K562 (cell line): ENCODE results near the gene PIKFYVE. TPM values are rescaled to one million over a fixed set of nuclear protein-coding genes. Genes with fewer than 3 reads are reported as not detected.
"Not testable (repeated sequence)": the region's sequence is repeated elsewhere in the genome, so short reads cannot be mapped to it uniquely, and the experiment has no call there.

ENCODE experiments used
- ATAC-seq: fragments of 200-7000 bp; cut with Tn5 transposase; 3 replicates; pipeline ENCODE4 v1.9.1; 2020; ENCODE audit warnings: moderate library complexity
- BruUV-seq: library from RNA; stranded (reverse); fragments of 400-500 nt; replicated peaks from 2 replicates; lab custom pipeline; 2021; lab: Mats Ljungman, UMichigan
- CTCF ChIA-PET: fragments of 300-600 bp; formaldehyde crosslinking; extraction: SDS; loops from one replicate; lab custom pipeline; 2021; ENCODE audit warnings: low intra/inter-chr PET ratio; lab: Yijun Ruan, JAX
- POLR2A ChIA-PET: fragments of 300-600, 350-650 bp; sonication (Branson Sonifier 250); formaldehyde crosslinking; extraction: SDS; loops from one replicate; lab custom pipeline; 2021; ENCODE audit warnings: antibody characterized with exemption, inconsistent platforms; lab: Yijun Ruan, JAX
- DNase-seq, 4 experiments: peaks; one replicate each; pipeline versions ENCODE4 v3.0.0 to v3.0.0-alpha.2; 2011 to 2018; ENCODE audit warnings: low spot score in 3 of 4, mixed read lengths in 3 of 4; ENCODE audit errors: extremely low read depth in 1 of 4
- FAIRE-seq: peaks from 2 replicates; lab custom pipeline; 2011; peaks lifted over from hg19 to GRCh38; lab: Jason Lieb, UNC
- H2AFZ ChIP-seq: 2 replicates; pipeline ENCODE4 v1.6.0; 2011; ENCODE audit warnings: low read depth, low read length, control low read depth, inconsistent platforms
- H3K27ac ChIP-seq: fragments of 200-600 bp; 3 replicates; pipeline ENCODE4 v1.8.0; 2011; ENCODE audit warnings: low read depth, mild to moderate bottlenecking, control low read depth, inconsistent platforms, low read length, moderate library complexity, mixed read lengths; ENCODE audit errors: extremely low read depth
- H3K27me3 ChIP-seq, 2 experiments: fragments of 300-600 bp in 1 of 2; 2 replicates in 1 of 2; 3 replicates in 1 of 2; pipeline versions ENCODE4 v1.6.0 to v1.8.0; 2011; ENCODE audit warnings: inconsistent platforms in 2 of 2, low read length in 2 of 2, mild to moderate bottlenecking in 1 of 2, mixed read lengths in 1 of 2, moderate library complexity in 1 of 2; ENCODE audit not compliant: control insufficient read depth in 2 of 2, insufficient read depth in 2 of 2
- H3K36me3 ChIP-seq: fragments of 300-600 bp; 3 replicates; pipeline ENCODE4 v1.8.0; 2011; ENCODE audit warnings: mild to moderate bottlenecking, low read length, inconsistent platforms; ENCODE audit not compliant: control insufficient read depth, insufficient read depth
- H3K4me1 ChIP-seq, 2 experiments: fragments of 200-600 bp in 1 of 2; replicated peaks in 1 of 2; 2 replicates in 1 of 2; 3 replicates in 1 of 2; pipeline versions ENCODE4 v1.5.1 to v1.8.0; 2011; ENCODE audit warnings: inconsistent platforms in 2 of 2, low read length in 2 of 2, mild to moderate bottlenecking in 1 of 2, mixed read lengths in 1 of 2, moderate library complexity in 1 of 2; ENCODE audit not compliant: control insufficient read depth in 2 of 2, insufficient read depth in 2 of 2
- H3K4me2 ChIP-seq: 2 replicates; pipeline ENCODE4 v1.6.1; 2011; ENCODE audit warnings: low read length, control low read depth, inconsistent platforms, mixed read lengths; ENCODE audit not compliant: insufficient read depth
- H3K4me3 ChIP-seq: fragments of 200-600 bp; sonication (generic), shearing (Covaris generic); 2 replicates; pipeline ENCODE4 v1.5.1; 2016; ENCODE audit warnings: control low read depth, inconsistent platforms
- H3K79me2 ChIP-seq: fragments of 200-600 bp; 3 replicates; pipeline ENCODE4 v1.8.0; 2011; ENCODE audit warnings: low read length, inconsistent platforms; ENCODE audit not compliant: control insufficient read depth, insufficient read depth
- H3K9ac ChIP-seq, 2 experiments: 2 replicates each; pipeline versions ENCODE4 v1.6.0 to v1.6.1; 2011; ENCODE audit warnings: low read depth in 2 of 2, low read length in 2 of 2, control low read depth in 1 of 2, inconsistent platforms in 1 of 2, mild to moderate bottlenecking in 1 of 2, mixed read lengths in 1 of 2; ENCODE audit not compliant: insufficient read depth in 1 of 2
- H3K9me1 ChIP-seq: one replicate; pipeline ENCODE4 v1.6.0; 2011; ENCODE audit warnings: inconsistent platforms, mild to moderate bottlenecking, low read length, moderate library complexity; ENCODE audit not compliant: control insufficient read depth, insufficient read depth
- H3K9me3 ChIP-seq: replicated peaks from 2 replicates; pipeline ENCODE4 v1.5.1; 2011; ENCODE audit warnings: low read depth, low read length, inconsistent platforms; ENCODE audit not compliant: control insufficient read depth, insufficient read depth
- H4K20me1 ChIP-seq: replicated peaks from 2 replicates; pipeline ENCODE4 v1.6.1; 2011; ENCODE audit warnings: low read length, inconsistent platforms, mixed read lengths; ENCODE audit not compliant: control insufficient read depth, insufficient read depth
- CBFA2T3 ChIP-seq: fragments of 450-650 bp; IDR thresholded peaks from 2 replicates; pipeline ENCODE4 v1.6.1; 2017
- MAX ChIP-seq: sonication (generic); formaldehyde crosslinking; IDR thresholded peaks from 2 replicates; pipeline ENCODE4 v1.9.0; 2022; ENCODE audit warnings: mild to moderate bottlenecking, missing genetic modification reagents
- MTF1 ChIP-seq: fragments of 250-450 bp; sonication (Bioruptor Pico); IDR thresholded peaks from 2 replicates; pipeline ENCODE4 v1.9.0; 2021; ENCODE audit warnings: moderate library complexity, mild to moderate bottlenecking, inconsistent platforms, borderline replicate concordance
- OTX1 ChIP-seq: fragments of 450-650 bp; formaldehyde crosslinking; IDR thresholded peaks from 2 replicates; pipeline ENCODE4 v1.4.0; 2022; ENCODE audit warnings: mild to moderate bottlenecking
- PHTF2 ChIP-seq: fragments of 250-450 bp; sonication (Bioruptor Pico); IDR thresholded peaks from 2 replicates; pipeline ENCODE4 v1.5.0; 2021; ENCODE audit warnings: mild to moderate bottlenecking
- THRA ChIP-seq: fragments of 450-650 bp; IDR thresholded peaks from 2 replicates; pipeline ENCODE4 v1.6.1; 2017; ENCODE audit warnings: mild to moderate bottlenecking, moderate library complexity
- ZBTB26 ChIP-seq: fragments of 450-650 bp; formaldehyde crosslinking; IDR thresholded peaks from 2 replicates; pipeline ENCODE4 v1.4.0; 2022; ENCODE audit warnings: missing genetic modification characterization
- ZC3H8 ChIP-seq: fragments of 450-650 bp; IDR thresholded peaks from 2 replicates; pipeline ENCODE4 v1.6.1; 2017
- WGBS: fragments of 100-300 bp; shearing (Covaris generic); methylation state at CpG from one replicate; pipeline ENCODE4 v1.1.6; 2016; ENCODE audit warnings: low coverage, mixed read lengths; ENCODE audit not compliant: insufficient coverage; ENCODE audit errors: missing lambda C conversion rate; 5-methylcytosine and 5-hydroxymethylcytosine counted together
- in situ Hi-C: fragments of 300-500 bp; cut with MboI; formaldehyde crosslinking; loops from 4 replicates; pipeline ENCODE4 v1.15.0; 2018; ENCODE audit warnings: inconsistent platforms, mixed read lengths
- intact Hi-C: fragments of 100-400 bp; cut with micrococcal nuclease; formaldehyde crosslinking; loops from 2 replicates; pipeline ENCODE4 v1.14.2; 2022
- polyA plus RNA-seq, 8 experiments: library from polyadenylated mRNA; depleted of rRNA in 4 of 8; stranded (reverse) in 5 of 8; unstranded in 3 of 8; fragments of >200 nt; fragmentation: Nextera tagmentation in 2 of 8; fragmentation: Illumina TruSeq in 1 of 8; extraction: Ambion mirVana in 2 of 8; extraction: Trizol in 1 of 8; gene quantifications; 2 replicates each; pipeline versions ENCODE4 v1.2.1 to v1.2.3, GENCODE V29; 2011 to 2014; ENCODE audit warnings: inconsistent platforms in 1 of 8, missing spikeins in 1 of 8
- total RNA-seq, 7 experiments: library from RNA; depleted of rRNA in 6 of 7; stranded (reverse); fragments of >200 nt in 6 of 7; fragmentation: Illumina TruSeq in 2 of 7; extraction: Trizol in 2 of 7; gene quantifications; 2 replicates each; pipeline versions ENCODE4 v1.2.1 to v1.2.3, GENCODE V29; 2011 to 2021; ENCODE audit warnings: low replicate concordance in 1 of 7

PIKFYVE gene
- total and polyA plus RNA-seq, 9 of the 15 experiments (the other 6 are each of a cell fraction or from before 2014, with no cell fraction given): 3.6 to 25.6 (median 16.7) TPM

- Histone ChIP-seq H3K9me3 (no peaks in the 10 kb centered on the region), H3K79me2 (no peaks in the 10 kb centered on the region), H3K36me3 (no peaks in the 10 kb centered on the region), H3K9me1 (no peaks in the 10 kb centered on the region), H4K20me1 (no peaks in the 10 kb centered on the region), H3K27ac (no peak overlapping the region), H3K9ac (no peak overlapping the region), H3K4me1 (peaks cover 0 to 10% of the 10 kb centered on the region in 2 experiments; a peak in 2 of 5 replicates), H3K27me3 (no peaks in the 10 kb centered on the region; a peak in 1 of 5 replicates), H3K4me2 (no peak overlapping the region), H3K4me3 (no peak overlapping the region), H2AFZ (no peak overlapping the region)
- ATAC-seq (no peak), DNase-seq (no peak), FAIRE-seq (no peak)
- WGBS: 0% methylated on average over 1 of the region's 1 CpG
- ChIA-PET CTCF (no interaction called here), POLR2A (no interaction called here)
- no TSS peak for BruUV-seq
- intact Hi-C loops (loop anchor here (10.0 kb wide), 1 partner anchor 201 kb away; no protein-coding TSS in a partner anchor), in situ Hi-C loops (loop anchor here (25.0 kb wide), 1 partner anchor 1812 kb away; no protein-coding TSS in a partner anchor)
- TF ChIP-seq MTF1 (CRISPR knock-in tag) (no peak), ZC3H8 (no peak), OTX1 (CRISPR knock-in tag) (no peak), CBFA2T3 (no peak), ZBTB26 (no peak), THRA (no peak), MAX (no peak), PHTF2 (no peak)
Observed at GRCh38 chr2:208375491-208376068, 109.5 kb downstream of the PIKFYVE start.

- H3K9me3 ChIP-seq, H3K4me3 ChIP-seq, POLR2A ChIA-PET, H3K9me1 ChIP-seq, H3K36me3 ChIP-seq, BruUV-seq, H2AFZ ChIP-seq, CTCF ChIA-PET, ATAC-seq, H3K4me1 ChIP-seq, H3K27ac ChIP-seq, H3K4me2 ChIP-seq, H4K20me1 ChIP-seq, H3K27me3 ChIP-seq, FAIRE-seq, DNase-seq, H3K9ac ChIP-seq, H3K79me2 ChIP-seq: not testable (repeated sequence)
- in situ Hi-C loops: loop anchor here (25.0 kb wide), 1 partner anchor 1810 kb away; no protein-coding TSS in a partner anchor
- intact Hi-C loops: loop anchor here (10.0 kb wide), 1 partner anchor 203 kb away; no protein-coding TSS in a partner anchor
- WGBS: no CpG with 5 or more reads among the region's 40 CpGs
Observed at GRCh38 chr2:208377344-208377860, 111.3 kb downstream of the PIKFYVE start.
